Esophagus muscularis mucosa (tissue), 4 donors: ENCODE data around the gene LRRC45. TPM values are rescaled to one million over a fixed set of nuclear protein-coding genes. Genes with fewer than 3 reads are reported as not detected.

Experiments used
- DNase-seq: peaks from one replicate; pipeline ENCODE4 v3.0.0-alpha.2; 2017; ENCODE audit errors: extremely low spot score
- H3K27ac ChIP-seq, 4 donors: fragments of 200-600 bp; sonication (generic); replicated peaks in 1 of 4; 1 replicate in 3 of 4; 2 replicates in 1 of 4; pipeline ENCODE4 v1.5.1; 2016 to 2019; ENCODE audit warnings: mild to moderate bottlenecking in 1 of 4
- H3K27me3 ChIP-seq, 4 donors: fragments of 200-600 bp; sonication (generic); one replicate each; pipeline versions ENCODE4 v1.5.1 to v1.6.0; 2016 to 2019
- H3K36me3 ChIP-seq, 4 donors: fragments of 200-600 bp; sonication (generic); one replicate each; pipeline ENCODE4 v1.5.1; 2016 to 2019
- H3K4me1 ChIP-seq, 4 donors: fragments of 200-600 bp; sonication (generic); one replicate each; pipeline ENCODE4 v1.5.1; 2016 to 2019
- H3K4me3 ChIP-seq, 4 donors: fragments of 200-600 bp; sonication (generic); 1 replicate in 2 of 4; 2 replicates in 2 of 4; pipeline ENCODE4 v1.5.1; 2016 to 2019; ENCODE audit warnings: mild to moderate bottlenecking in 4 of 4, moderate library complexity in 1 of 4
- H3K9me3 ChIP-seq, 4 donors: fragments of 200-600 bp; sonication (generic); 1 replicate in 3 of 4; 2 replicates in 1 of 4; pipeline ENCODE4 v1.5.1; 2016 to 2019
- CTCF ChIP-seq, 3 experiments: fragments of 200-600 bp in 2 of 3; fragments of 450-650 bp in 1 of 3; sonication (generic) in 2 of 3; IDR thresholded peaks; one replicate each; pipeline ENCODE4 v1.5.1; 2017 to 2019; ENCODE audit warnings: antibody characterized with exemption in 3 of 3, mild to moderate bottlenecking in 2 of 3, moderate library complexity in 1 of 3
- EP300 ChIP-seq: sonication (generic); formaldehyde crosslinking; IDR thresholded peaks from one replicate; pipeline ENCODE4 v1.6.1; 2017; ENCODE audit warnings: antibody characterized with exemption
- POLR2A ChIP-seq: fragments of 450-650 bp; IDR thresholded peaks from one replicate; pipeline ENCODE4 v1.6.1; 2017; ENCODE audit warnings: antibody characterized with exemption, moderate library complexity, mild to moderate bottlenecking, low read depth
- POLR2AphosphoS5 ChIP-seq, 2 donors: sonication (generic); formaldehyde crosslinking; IDR thresholded peaks; one replicate each; pipeline ENCODE4 v1.6.1; 2017; ENCODE audit warnings: antibody characterized with exemption in 2 of 2
- WGBS: methylation state at CpG from one replicate; pipeline ENCODE4 v1.1.5; 2018; 5-methylcytosine and 5-hydroxymethylcytosine counted together
- intact Hi-C: fragments of 100-400 bp; cut with DNase I; formaldehyde crosslinking; loops from one replicate; pipeline ENCODE4 v1.15.1; 2023
- total RNA-seq, 4 donors: library from RNA; depleted of rRNA; stranded (reverse); fragments of >200 nt; gene quantifications; one replicate each; pipeline versions ENCODE4 v1.1.0 to v1.2.1, GENCODE V29; 2016

LRRC45 gene
- total RNA-seq, 4 donors from 2014 or later: 6.6 to 15.8 (median 11.5) TPM

DNA sequence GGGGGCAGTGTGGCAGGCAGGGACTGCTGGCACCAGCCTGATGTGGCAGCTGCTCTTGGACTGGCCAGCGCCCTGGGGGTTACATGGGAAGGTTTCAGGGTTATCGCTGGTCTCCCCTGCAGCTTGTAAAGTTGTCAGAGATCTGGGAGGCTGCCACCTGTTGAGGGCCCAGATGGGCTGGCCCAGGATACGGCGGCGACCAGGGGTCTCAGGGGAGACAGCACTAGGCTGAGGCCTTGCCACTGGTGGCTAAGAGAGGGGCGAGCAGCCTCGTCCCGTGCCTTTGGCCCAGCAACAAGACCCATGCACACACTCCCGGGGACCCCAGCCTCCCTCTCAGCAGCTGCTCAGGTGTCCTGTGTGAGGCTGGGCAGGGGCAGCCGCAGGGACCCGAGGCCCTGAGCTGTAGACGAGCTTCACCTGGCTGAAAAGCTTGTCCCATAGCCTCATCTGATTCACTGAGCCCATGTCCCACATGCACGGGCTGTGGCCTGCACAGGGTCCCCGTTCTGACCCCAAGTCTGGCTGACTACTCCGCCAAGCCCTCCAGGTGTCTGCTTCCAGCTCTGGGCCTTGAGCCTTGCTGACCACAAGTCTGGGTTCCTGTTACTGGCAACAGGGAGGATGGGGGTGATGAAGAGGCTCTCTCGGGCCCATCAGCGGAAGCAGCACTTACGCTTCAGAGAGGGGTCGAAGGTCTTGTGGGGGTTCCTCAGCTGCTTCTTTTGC lies 36.3 kb downstream of the LRRC45 start:
- no peaks in the 10 kb centered on the region for H3K27me3 ChIP-seq
- 70% methylated on average over 5 of the region's 19 CpGs for WGBS
- no peak overlapping the region for H3K27ac ChIP-seq
- H3K9me3 ChIP-seq: no peaks in the 10 kb centered on the region
- H3K4me1 ChIP-seq: peaks cover 7 to 22% (median 13%) of the 10 kb centered on the region in 4 donors
- TF ChIP-seq CTCF (IDR thresholded peaks at IDR 0.05) (no peak), POLR2AphosphoS5 (IDR thresholded peaks at IDR 0.05) (no peak), EP300 (no peak), POLR2A (no peak)
- peaks cover 57 to 100% (median 96%) of the 10 kb centered on the region in 4 donors for H3K36me3 ChIP-seq
- no peak for DNase-seq
- H3K4me3 ChIP-seq: no peak overlapping the region
- intact Hi-C loops: no loop called here

DNA sequence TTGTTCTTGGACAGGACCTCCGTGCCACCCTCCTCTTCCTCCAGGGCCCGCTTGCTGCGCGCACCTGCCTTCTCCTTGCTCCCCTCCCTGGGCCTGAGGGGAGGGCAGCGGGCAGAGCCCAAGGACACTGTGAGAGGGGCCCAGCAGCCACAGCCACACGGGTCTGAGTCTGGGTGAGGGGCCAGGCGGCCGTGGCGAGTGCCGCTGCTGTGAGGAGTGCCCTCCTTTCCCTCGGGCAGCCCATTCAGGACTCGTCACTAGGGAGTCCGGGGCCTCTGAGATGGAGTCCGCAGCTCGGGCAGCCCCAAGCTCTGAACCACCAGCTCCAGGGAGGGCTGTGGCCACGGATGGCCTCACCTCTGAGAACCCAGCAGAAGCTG lies 36.9 kb downstream of the LRRC45 start:
- H3K4me3 ChIP-seq: no peak overlapping the region
- H3K4me1 ChIP-seq: peaks cover 13 to 27% (median 18%) of the 10 kb centered on the region in 4 donors
- intact Hi-C loops: no loop called here
- TF ChIP-seq POLR2AphosphoS5 (IDR thresholded peaks at IDR 0.05) (no peak), POLR2A (no peak)
- H3K36me3 ChIP-seq: peaks cover 52 to 94% (median 91%) of the 10 kb centered on the region in 4 donors
- no peak overlapping the region for H3K27ac ChIP-seq
- no peaks in the 10 kb centered on the region for H3K27me3 ChIP-seq
- no peak for DNase-seq
- H3K9me3 ChIP-seq: no peaks in the 10 kb centered on the region
- WGBS: 85% methylated on average over 12 of the region's 16 CpGs

DNA sequence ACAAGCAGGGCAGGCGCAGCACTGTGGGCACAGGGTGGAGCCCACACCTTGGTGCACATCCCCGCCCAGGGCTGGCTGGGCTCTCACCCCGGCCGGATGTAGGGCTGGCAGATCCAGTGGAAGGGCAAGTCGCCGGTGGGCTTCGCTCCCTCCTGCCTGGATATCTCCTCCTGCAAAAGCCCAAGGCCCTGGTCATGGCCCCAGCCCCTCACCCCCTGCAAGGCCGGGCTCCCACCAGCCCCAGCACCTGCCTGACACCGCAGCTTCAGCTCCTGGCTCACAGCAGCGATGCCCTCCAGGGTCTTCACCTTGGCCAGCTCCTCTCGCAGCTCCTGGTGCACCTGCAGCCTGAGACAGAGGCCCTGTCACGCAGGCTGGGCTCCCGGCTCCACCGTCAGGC lies 37.5 kb downstream of the LRRC45 start:
- WGBS: 93% methylated on average over 4 of the region's 14 CpGs
- Histone ChIP-seq H3K36me3 (peaks cover 45 to 88% (median 85%) of the 10 kb centered on the region in 4 donors), H3K9me3 (no peaks in the 10 kb centered on the region), H3K27ac (no peak overlapping the region), H3K27me3 (no peaks in the 10 kb centered on the region), H3K4me1 (peaks cover 15 to 25% (median 19%) of the 10 kb centered on the region in 4 donors), H3K4me3 (no peak overlapping the region)
- intact Hi-C loops: no loop called here
- TF ChIP-seq EP300: no peak
- no peak for TF ChIP-seq CTCF (IDR thresholded peaks at IDR 0.05)
- TF ChIP-seq POLR2A: no peak
- no peak for DNase-seq

- 89% methylated on average over 16 of the region's 34 CpGs for WGBS
- Histone ChIP-seq H3K4me1 (peaks cover 21 to 31% (median 25%) of the 10 kb centered on the region in 4 donors), H3K27me3 (no peaks in the 10 kb centered on the region), H3K36me3 (peaks cover 39 to 81% (median 78%) of the 10 kb centered on the region in 4 donors), H3K4me3 (no peak overlapping the region), H3K27ac (no peak overlapping the region), H3K9me3 (no peaks in the 10 kb centered on the region)
- intact Hi-C loops: no loop called here
- DNase-seq: no peak
- TF ChIP-seq POLR2AphosphoS5 (IDR thresholded peaks at IDR 0.05) (no peak), POLR2A (no peak), CTCF (IDR thresholded peaks at IDR 0.05) (no peak), EP300 (no peak)
These were observed 38.2 kb downstream of the LRRC45 start for GRCh38 chr17:82061047-82061925.
